Aortic smooth muscle cell (primary cell): ENCODE measurements around the gene NLRP2B. TPM values are rescaled to one million over a fixed set of nuclear protein-coding genes. Genes with fewer than 3 reads are reported as not detected.

Source experiments
- total RNA-seq: library from RNA; depleted of rRNA; stranded (reverse); fragments of >200 nt; gene quantifications from 2 replicates; pipeline ENCODE4 v1.2.3, GENCODE V29; 2014

The NLRP2B gene
- not detected in 2 replicates for total RNA-seq

GRCh38 chrX:57680160-57680559 lies at the start of gene NLRP2B:
Gene NLRP2B (minus strand): TSS chrX:57680260.

Other genes with a start within 250 kb of the NLRP2B start
- gene ZXDB, start 88.2 kb downstream of the NLRP2B start, total RNA-seq, result 9.6 and 11.0 TPM in 2 replicates
- 6.2 and 6.5 TPM in 2 replicates for gene ZXDA, start 230.2 kb upstream of the NLRP2B start, total RNA-seq